Thyroid gland (tissue), 4 donors: ENCODE data around the gene BCL2L2. TPM values are rescaled to one million over a fixed set of nuclear protein-coding genes. Genes with fewer than 3 reads are reported as not detected.

Experiments
- DNase-seq, 2 donors: peaks; one replicate each; pipeline ENCODE4 v3.0.0-alpha.2; 2019
- H3K27ac ChIP-seq, 3 donors: fragments of 200-600 bp; sonication (generic); 1 replicate in 2 of 3; 2 replicates in 1 of 3; pipeline ENCODE4 v1.5.1; 2016 to 2019; ENCODE audit warnings: mild to moderate bottlenecking in 1 of 3, moderate library complexity in 1 of 3
- H3K27me3 ChIP-seq: fragments of 200-600 bp; sonication (generic); one replicate; pipeline ENCODE4 v1.5.1; 2019
- H3K36me3 ChIP-seq, 2 donors: fragments of 200-600 bp; sonication (generic); one replicate each; pipeline ENCODE4 v1.5.1; 2016 to 2019
- H3K4me1 ChIP-seq, 2 donors: fragments of 200-600 bp; sonication (generic); one replicate each; pipeline ENCODE4 v1.5.1; 2017 to 2019
- H3K4me3 ChIP-seq, 3 donors: fragments of 200-600 bp; sonication (generic); replicated peaks in 1 of 3; 1 replicate in 2 of 3; 2 replicates in 1 of 3; pipeline ENCODE4 v1.5.1; 2016; ENCODE audit warnings: mild to moderate bottlenecking in 1 of 3
- H3K9me3 ChIP-seq: fragments of 200-600 bp; sonication (generic); one replicate; pipeline ENCODE4 v1.5.1; 2017
- CTCF ChIP-seq, 6 experiments: fragments of 200-600 bp in 3 of 6; fragments of 450-650 bp in 3 of 6; sonication (generic) in 3 of 6; IDR thresholded peaks; one replicate each; pipeline ENCODE4 v1.5.1; 2016 to 2019; ENCODE audit warnings: antibody characterized with exemption in 6 of 6, mild to moderate bottlenecking in 2 of 6, inconsistent platforms in 1 of 6, moderate library complexity in 1 of 6
- POLR2A ChIP-seq, 2 donors: fragments of 450-650 bp; IDR thresholded peaks; one replicate each; pipeline ENCODE4 v1.6.1; 2017; ENCODE audit warnings: antibody characterized with exemption in 2 of 2, mild to moderate bottlenecking in 2 of 2, moderate library complexity in 1 of 2
- WGBS, 2 donors: methylation state at CpG; one replicate each; pipeline ENCODE4 v1.1.5; 2017; 5-methylcytosine and 5-hydroxymethylcytosine counted together
- intact Hi-C: fragments of 100-400 bp; cut with DNase I; formaldehyde crosslinking; loops from one replicate; pipeline ENCODE4 v1.15.1; 2023
- total RNA-seq, 4 donors: library from RNA; depleted of rRNA; stranded (reverse); fragments of >200 nt; gene quantifications; one replicate each; pipeline ENCODE4 v1.2.3, GENCODE V29; 2016

Gene BCL2L2
- total RNA-seq, 4 donors from 2014 or later, result 37.3 to 52.8 (median 46.1) TPM

DNA sequence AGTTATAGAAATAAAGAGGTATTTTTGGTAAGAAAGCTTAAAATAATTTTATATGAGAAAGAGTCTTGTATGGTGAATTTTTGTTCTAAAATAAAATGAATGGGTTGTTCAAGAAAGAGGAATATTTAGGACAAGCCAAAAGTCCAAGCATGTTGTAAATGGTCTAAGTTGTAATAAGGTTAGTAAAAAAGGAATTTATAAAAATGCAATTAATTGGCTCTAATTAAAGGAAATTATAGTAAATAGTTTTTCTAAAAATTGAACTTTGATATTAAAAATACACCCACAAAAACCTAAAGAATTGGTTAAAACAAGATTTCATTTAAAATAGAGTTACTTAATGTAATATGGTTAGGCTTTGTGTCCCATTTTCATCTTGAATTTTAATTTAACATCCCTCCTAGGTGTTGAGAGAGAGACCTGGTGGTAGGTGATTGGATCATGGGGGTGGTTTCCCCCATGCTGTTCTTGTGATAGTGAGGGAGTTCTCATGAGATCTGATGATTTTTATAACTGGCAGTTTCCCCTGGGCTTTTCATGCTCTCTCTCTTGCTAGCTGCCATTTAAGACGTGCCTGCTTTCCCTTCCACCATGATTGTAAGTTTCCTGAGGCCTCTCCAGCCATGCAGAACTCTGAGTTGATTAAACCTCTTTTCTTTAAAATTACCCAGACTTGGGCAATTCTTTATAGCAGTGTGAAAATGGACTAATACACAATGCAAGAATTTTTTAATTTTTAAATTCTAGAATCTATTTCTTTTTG lies 33.1 kb downstream of the BCL2L2 start:
- no peak overlapping the region for H3K27ac ChIP-seq
- no peak for DNase-seq
- intact Hi-C loops, result no loop called here
- no peaks in the 10 kb centered on the region for H3K9me3 ChIP-seq
- H3K4me3 ChIP-seq, result no peak overlapping the region
- no peaks in the 10 kb centered on the region for H3K4me1 ChIP-seq
- no peak for TF ChIP-seq CTCF (IDR thresholded peaks at IDR 0.05)
- TF ChIP-seq POLR2A (IDR thresholded peaks at IDR 0.05), result no peak
- H3K36me3 ChIP-seq, result no peaks in the 10 kb centered on the region
- no peaks in the 10 kb centered on the region for H3K27me3 ChIP-seq
- 86 to 91% methylated on average over 1 of the region's 1 CpG for WGBS, 2 donors

DNA sequence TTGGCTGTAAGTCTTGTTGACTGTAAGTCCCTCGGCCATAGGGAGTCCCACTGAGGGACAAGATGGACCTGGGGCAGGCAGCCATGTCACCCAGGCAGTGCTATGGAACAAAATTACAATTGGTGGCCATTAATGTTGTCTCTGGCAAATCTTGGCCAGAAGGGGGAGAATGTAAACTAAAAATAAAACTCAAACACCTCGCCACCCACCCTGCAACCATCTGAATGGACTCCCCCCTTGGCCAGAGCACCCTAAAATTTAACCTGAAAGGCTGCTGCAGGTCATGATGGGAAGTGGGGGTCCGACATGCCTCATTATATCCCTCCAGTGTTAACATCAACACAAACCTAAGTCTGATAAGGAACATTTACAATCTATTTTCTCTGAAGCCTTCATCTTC lies 37.8 kb downstream of the BCL2L2 start:
- H3K27ac ChIP-seq, result no peak overlapping the region
- H3K4me3 ChIP-seq, result no peak overlapping the region
- H3K4me1 ChIP-seq, result no peaks in the 10 kb centered on the region
- no peaks in the 10 kb centered on the region for H3K27me3 ChIP-seq
- WGBS, 2 donors, result 70 to 74% methylated on average over 3 of the region's 3 CpGs
- intact Hi-C loops, result no loop called here
- TF ChIP-seq POLR2A (IDR thresholded peaks at IDR 0.05) (no peak), CTCF (IDR thresholded peaks at IDR 0.05) (no peak)
- H3K9me3 ChIP-seq, result no peaks in the 10 kb centered on the region
- H3K36me3 ChIP-seq, result no peaks in the 10 kb centered on the region
- no peak for DNase-seq

GRCh38 chr14:23345987-23346692 lies 39.5 kb downstream of the BCL2L2 start:
- no peaks in the 10 kb centered on the region for H3K9me3 ChIP-seq
- 77 to 81% methylated on average over 9 to 13 of the region's 13 CpGs for WGBS, 2 donors
- no peak overlapping the region for H3K27ac ChIP-seq
- no peaks in the 10 kb centered on the region for H3K36me3 ChIP-seq
- intact Hi-C loops, result no loop called here
- no peaks in the 10 kb centered on the region for H3K4me1 ChIP-seq
- no peaks in the 10 kb centered on the region for H3K27me3 ChIP-seq
- H3K4me3 ChIP-seq, result no peak overlapping the region
- no peak for DNase-seq
- TF ChIP-seq POLR2A (IDR thresholded peaks at IDR 0.05) (no peak), CTCF (IDR thresholded peaks at IDR 0.05) (no peak)

GRCh38 chr14:23346693-23347405 lies 40.2 kb downstream of the BCL2L2 start:
- WGBS, 2 donors, result 84 to 90% methylated on average over 9 to 19 of the region's 27 CpGs
- H3K27me3 ChIP-seq, result no peaks in the 10 kb centered on the region
- intact Hi-C loops, result no loop called here
- no peak overlapping the region for H3K27ac ChIP-seq
- H3K9me3 ChIP-seq, result no peaks in the 10 kb centered on the region
- H3K4me1 ChIP-seq, result peaks cover 0 to 4% of the 10 kb centered on the region in 2 donors
- H3K36me3 ChIP-seq, result no peaks in the 10 kb centered on the region
- H3K4me3 ChIP-seq, result no peak overlapping the region
- DNase-seq, result no peak
- TF ChIP-seq POLR2A (IDR thresholded peaks at IDR 0.05), result no peak
- TF ChIP-seq CTCF (IDR thresholded peaks at IDR 0.05), result no peak
